SK-N-SH (cell line): ENCODE results near the gene CBX8. TPM values are rescaled to one million over a fixed set of nuclear protein-coding genes. Genes with fewer than 3 reads are reported as not detected.
A peak's percentile ranks its signal among the peaks of the same experiment; 100 is the strongest.

Experiments used
- CTCF ChIA-PET: fragments of 300-600, 350-600 bp; formaldehyde crosslinking; extraction: SDS; loops from one replicate; lab custom pipeline; 2021; lab: Yijun Ruan, JAX
- POLR2A ChIA-PET: fragments of 350-600 bp; sonication (Branson Sonifier 250); formaldehyde crosslinking; extraction: SDS; loops from one replicate; lab custom pipeline; 2020; ENCODE audit warnings: antibody characterized with exemption, inconsistent platforms; lab: Yijun Ruan, JAX
- DNase-seq: peaks from one replicate; pipeline ENCODE4 v3.0.0; 2012
- H2AFZ ChIP-seq: fragments of 200-600 bp; sonication (generic); 2 replicates; pipeline ENCODE4 v1.8.1; 2016; ENCODE audit warnings: antibody characterized with exemption, mild to moderate bottlenecking, low read depth
- H3F3A ChIP-seq: fragments of 200-600 bp; sonication (generic); replicated peaks from 2 replicates; pipeline ENCODE3; 2016; ENCODE audit warnings: antibody characterized with exemption, mild to moderate bottlenecking; ENCODE audit not compliant: insufficient read depth
- H3K27ac ChIP-seq, 2 experiments: fragments of 200-500 bp in 1 of 2; fragments of 200-600 bp in 1 of 2; sonication (Bioruptor generic) in 1 of 2; sonication (generic), shearing (Covaris generic) in 1 of 2; 2 replicates each; pipeline versions ENCODE4 v1.5.1 to v1.6.1; 2014 to 2016; ENCODE audit warnings: low read depth in 2 of 2, inconsistent platforms in 1 of 2, low read length in 1 of 2, mild to moderate bottlenecking in 1 of 2, mixed read lengths in 1 of 2
- H3K27me3 ChIP-seq: fragments of 200-600 bp; sonication (generic), shearing (Covaris generic); 2 replicates; pipeline ENCODE4 v1.6.1; 2016; ENCODE audit warnings: mixed run types; ENCODE audit not compliant: insufficient read depth
- H3K36me3 ChIP-seq, 2 experiments: fragments of 200-500 bp in 1 of 2; fragments of 200-600 bp in 1 of 2; sonication (Bioruptor generic) in 1 of 2; sonication (generic) in 1 of 2; replicated peaks in 1 of 2; 2 replicates each; pipeline versions ENCODE3 to v1.5.1; 2014 to 2016; ENCODE audit warnings: low read length in 1 of 2, mild to moderate bottlenecking in 1 of 2; ENCODE audit not compliant: insufficient read depth in 2 of 2, control insufficient read depth in 1 of 2
- H3K4me1 ChIP-seq, 2 experiments: fragments of 200-500 bp in 1 of 2; fragments of 200-600 bp in 1 of 2; sonication (Bioruptor generic) in 1 of 2; sonication (generic), shearing (Covaris generic) in 1 of 2; 2 replicates each; pipeline versions ENCODE4 v1.5.1 to v1.6.1; 2014 to 2016; ENCODE audit warnings: low read depth in 1 of 2, low read length in 1 of 2, mixed run types in 1 of 2; ENCODE audit not compliant: insufficient read depth in 2 of 2, control insufficient read depth in 1 of 2
- H3K4me2 ChIP-seq: fragments of 200-600 bp; sonication (generic), shearing (Covaris generic); 2 replicates; pipeline ENCODE4 v1.6.1; 2017; ENCODE audit warnings: mixed run types
- H3K4me3 ChIP-seq, 2 experiments: fragments of 200-500 bp in 1 of 2; fragments of 200-600 bp in 1 of 2; sonication (Bioruptor generic) in 1 of 2; sonication (generic), shearing (Covaris generic) in 1 of 2; 2 replicates each; pipeline versions ENCODE4 v1.5.1 to v1.8.1; 2014 to 2016; ENCODE audit warnings: low read depth in 2 of 2, inconsistent platforms in 1 of 2, low read length in 1 of 2, mild to moderate bottlenecking in 1 of 2, mixed read lengths in 1 of 2, moderate library complexity in 1 of 2
- H3K79me2 ChIP-seq: fragments of 200-600 bp; sonication (generic); 2 replicates; pipeline ENCODE4 v1.8.1; 2017; ENCODE audit warnings: mild to moderate bottlenecking; ENCODE audit not compliant: insufficient read depth
- H3K9ac ChIP-seq: fragments of 200-600 bp; sonication (generic); 2 replicates; pipeline ENCODE4 v1.6.1; 2017; ENCODE audit warnings: mixed run types
- H3K9me2 ChIP-seq: fragments of 200-600 bp; sonication (generic); 2 replicates; pipeline ENCODE4 v1.6.1; 2017; ENCODE audit warnings: mixed run types
- H3K9me3 ChIP-seq: fragments of 200-600 bp; sonication (generic); 2 replicates; pipeline ENCODE4 v1.6.1; 2017; ENCODE audit warnings: mixed run types, mild to moderate bottlenecking, moderate library complexity
- H4K20me1 ChIP-seq: fragments of 200-600 bp; sonication (generic); 2 replicates; pipeline ENCODE4 v1.6.1; 2017; ENCODE audit warnings: mild to moderate bottlenecking, mixed run types; ENCODE audit not compliant: insufficient read depth
- CHD2 ChIP-seq: fragments of 150-350 bp; IDR thresholded peaks from 2 replicates; pipeline ENCODE4 v1.6.1; 2018; ENCODE audit warnings: low read length; ENCODE audit not compliant: partially characterized antibody
- CTCF ChIP-seq: fragments of 200-600 bp; sonication (generic); IDR thresholded peaks from 2 replicates; pipeline ENCODE4 v1.6.1; 2017; ENCODE audit warnings: antibody characterized with exemption, mild to moderate bottlenecking, moderate library complexity
- EZH2phosphoT487 ChIP-seq: fragments of 200-600 bp; sonication (generic); IDR thresholded peaks from 2 replicates; pipeline ENCODE4 v1.6.1; 2017; ENCODE audit warnings: low read depth, mixed run types, mild to moderate bottlenecking, antibody characterized with exemption, moderate library complexity, borderline replicate concordance
- FOXJ3 ChIP-seq: sonication (generic); formaldehyde crosslinking; IDR thresholded peaks from 2 replicates; pipeline ENCODE4 v1.5.1; 2020; ENCODE audit warnings: mild to moderate bottlenecking, missing genetic modification reagents
- FOXM1 ChIP-seq: IDR thresholded peaks from 2 replicates; pipeline ENCODE4 v1.4.0; 2012; ENCODE audit warnings: low read depth, mild to moderate bottlenecking
- GABPA ChIP-seq: IDR thresholded peaks from 2 replicates; pipeline ENCODE4 v1.4.0; 2012; ENCODE audit warnings: low read depth, mild to moderate bottlenecking
- MEF2A ChIP-seq: IDR thresholded peaks from 2 replicates; pipeline ENCODE4 v1.4.0; 2012; ENCODE audit warnings: low read depth, borderline replicate concordance
- MXI1 ChIP-seq: IDR thresholded peaks from 2 replicates; pipeline ENCODE4 v1.6.1; 2012; ENCODE audit warnings: mild to moderate bottlenecking, low read depth, low read length, improper control_type of control experiment
- NFIC ChIP-seq: IDR thresholded peaks from 2 replicates; pipeline ENCODE4 v1.4.0; 2012; ENCODE audit warnings: borderline replicate concordance
- RAD21 ChIP-seq: IDR thresholded peaks from 2 replicates; pipeline ENCODE4 v1.6.1; 2012; ENCODE audit warnings: mild to moderate bottlenecking, low read length
- RCOR1 ChIP-seq: fragments of 150-350 bp; IDR thresholded peaks from 2 replicates; pipeline ENCODE4 v1.6.1; 2017; ENCODE audit warnings: antibody characterized with exemption, low read length
- RFX5 ChIP-seq: IDR thresholded peaks from 2 replicates; pipeline ENCODE4 v1.6.1; 2012; ENCODE audit warnings: mild to moderate bottlenecking, improper control_type of control experiment, low read length
- RXRA ChIP-seq: IDR thresholded peaks from 2 replicates; pipeline ENCODE4 v1.4.0; 2012; ENCODE audit warnings: low read depth, mild to moderate bottlenecking, borderline replicate concordance
- SIN3A ChIP-seq: IDR thresholded peaks from 2 replicates; pipeline ENCODE4 v1.6.1; 2012; ENCODE audit warnings: low read depth, mild to moderate bottlenecking, low read length, moderate library complexity, borderline replicate concordance
- SMC3 ChIP-seq: IDR thresholded peaks from 2 replicates; pipeline ENCODE4 v1.6.1; 2012; ENCODE audit warnings: low read depth, low read length, improper control_type of control experiment
- TAF1 ChIP-seq: IDR thresholded peaks from 2 replicates; pipeline ENCODE4 v1.6.1; 2012; ENCODE audit warnings: low read depth, mild to moderate bottlenecking, low read length, moderate library complexity, borderline replicate concordance
- TEAD4 ChIP-seq: IDR thresholded peaks from 2 replicates; pipeline ENCODE4 v1.4.0; 2012; ENCODE audit warnings: mild to moderate bottlenecking, borderline replicate concordance; ENCODE audit not compliant: insufficient read depth
- ZBTB33 ChIP-seq: IDR thresholded peaks from 2 replicates; pipeline ENCODE4 v1.4.0; 2012; ENCODE audit warnings: low read depth, borderline replicate concordance
- WGBS: methylation state at CpG from one replicate; pipeline ENCODE4 v1.1.6; 2017; ENCODE audit warnings: low lambda C conversion rate; 5-methylcytosine and 5-hydroxymethylcytosine counted together
- polyA plus RNA-seq, 3 experiments: library from polyadenylated mRNA; depleted of rRNA; stranded (reverse); fragments of >200 nt; gene quantifications; 2 replicates each; pipeline ENCODE4 v1.2.3, GENCODE V29; 2012
- TF ChIP-seq, protein P1 (sequence below): IDR thresholded peaks from 2 replicates; pipeline ENCODE4 v1.4.0; 2012; ENCODE audit warnings: low read depth
- TF ChIP-seq, protein P2 (sequence below): IDR thresholded peaks from 2 replicates; pipeline ENCODE4; 2012

Gene CBX8
- polyA plus RNA-seq, 1 of the 3 experiments (the other 2 are of a cell fraction): 2.9 TPM

DNA sequence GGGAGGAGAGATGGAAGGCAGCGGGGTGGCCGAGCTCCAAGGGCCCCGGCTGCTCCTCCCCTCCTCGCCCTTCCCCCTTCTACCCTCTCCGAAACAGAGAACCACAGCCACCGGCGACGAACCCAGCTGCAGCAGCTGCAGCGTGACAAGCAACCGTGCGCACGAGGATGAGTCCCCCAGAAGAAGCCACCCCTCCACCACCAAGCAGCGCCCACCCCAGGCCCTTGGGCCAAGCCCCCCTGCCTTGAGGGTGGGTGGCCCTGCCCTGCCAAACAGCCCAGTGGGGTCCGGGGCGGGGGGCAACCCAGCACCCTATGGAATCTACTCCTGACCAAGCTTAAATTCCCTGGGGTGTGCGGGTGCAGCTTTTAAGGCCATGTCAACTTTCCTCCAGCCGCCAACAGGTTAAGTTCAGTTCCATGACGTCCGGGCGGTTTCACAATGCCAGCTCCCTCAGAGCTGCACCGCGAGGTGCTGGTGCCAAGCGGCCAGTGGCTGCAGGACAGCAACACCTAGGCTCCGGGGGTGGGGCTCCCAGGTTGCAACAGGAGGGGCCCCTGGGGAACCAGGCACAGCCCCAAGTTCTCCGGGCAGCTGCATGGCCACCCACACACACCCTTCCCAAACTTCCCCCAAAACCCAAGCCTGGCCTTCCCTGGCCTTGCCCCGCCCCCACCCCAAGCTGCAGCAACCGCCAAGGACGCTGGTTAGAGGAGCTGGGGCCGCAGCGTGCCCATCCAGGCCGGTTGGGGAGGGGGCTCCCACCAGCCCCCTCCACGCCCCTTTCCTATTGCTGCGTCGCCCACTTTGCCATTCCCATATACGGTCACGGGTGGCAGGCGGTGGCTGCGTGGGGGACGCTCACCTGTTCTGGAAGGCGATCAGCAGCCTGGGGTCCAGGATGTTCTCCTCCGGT lies 40.4 kb upstream of the CBX8 start:
- H3K9me2 ChIP-seq: no peaks in the 10 kb centered on the region
- peaks cover 22 to 46% of the 10 kb centered on the region in 2 experiments for H3K4me1 ChIP-seq
- TF ChIP-seq EZH2phosphoT487: no peak
- TF ChIP-seq, protein P1, sequence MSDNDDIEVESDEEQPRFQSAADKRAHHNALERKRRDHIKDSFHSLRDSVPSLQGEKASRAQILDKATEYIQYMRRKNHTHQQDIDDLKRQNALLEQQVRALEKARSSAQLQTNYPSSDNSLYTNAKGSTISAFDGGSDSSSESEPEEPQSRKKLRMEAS: no peak
- TF ChIP-seq CTCF: no peak
- TF ChIP-seq, protein P2, sequence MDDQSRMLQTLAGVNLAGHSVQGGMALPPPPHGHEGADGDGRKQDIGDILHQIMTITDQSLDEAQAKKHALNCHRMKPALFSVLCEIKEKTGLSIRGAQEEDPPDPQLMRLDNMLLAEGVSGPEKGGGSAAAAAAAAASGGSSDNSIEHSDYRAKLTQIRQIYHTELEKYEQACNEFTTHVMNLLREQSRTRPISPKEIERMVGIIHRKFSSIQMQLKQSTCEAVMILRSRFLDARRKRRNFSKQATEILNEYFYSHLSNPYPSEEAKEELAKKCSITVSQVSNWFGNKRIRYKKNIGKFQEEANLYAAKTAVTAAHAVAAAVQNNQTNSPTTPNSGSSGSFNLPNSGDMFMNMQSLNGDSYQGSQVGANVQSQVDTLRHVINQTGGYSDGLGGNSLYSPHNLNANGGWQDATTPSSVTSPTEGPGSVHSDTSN: no peak
- no peak for TF ChIP-seq MXI1
- TF ChIP-seq SMC3: no peak
- TF ChIP-seq SIN3A: no peak
- TF ChIP-seq FOXM1: no peak
- no peak for TF ChIP-seq GABPA
- TF ChIP-seq FOXJ3 (CRISPR knock-in tag): no peak
- no peak for TF ChIP-seq RCOR1
- no peak for TF ChIP-seq CHD2
- no peak for TF ChIP-seq MEF2A
- no peak for TF ChIP-seq TEAD4
- no peak for TF ChIP-seq ZBTB33
- no peak for TF ChIP-seq NFIC
- TF ChIP-seq RFX5: no peak
- TF ChIP-seq RAD21: no peak
- no peak for TF ChIP-seq RXRA
- no peak for TF ChIP-seq TAF1
- H3K9me3 ChIP-seq: no peaks in the 10 kb centered on the region
- H3F3A ChIP-seq: peaks cover 26% of the 10 kb centered on the region
- WGBS: 61% methylated on average over 25 of the region's 41 CpGs
- H3K36me3 ChIP-seq: peaks cover 15 to 28% of the 10 kb centered on the region in 2 experiments
- peak; percentile 68 for DNase-seq
- peaks cover 36% of the 10 kb centered on the region for H3K79me2 ChIP-seq
- peak overlapping the region; percentile 74; the same call in 1 of the 2 replicates for H3K9ac ChIP-seq
- H3K4me3 ChIP-seq: peak overlapping the region; percentile 54 to 91
- H2AFZ ChIP-seq: no peak overlapping the region
- H3K27me3 ChIP-seq: peaks cover 26% of the 10 kb centered on the region
- peak overlapping the region; percentile 86 for H3K4me2 ChIP-seq
- H4K20me1 ChIP-seq: peaks cover 46% of the 10 kb centered on the region
- ChIA-PET CTCF (interaction anchor here (0.6 to 4.8 kb wide), 16 partner anchors 8 to 246 kb away, joined by 3 to 62 read pairs (median 5); no protein-coding TSS in a partner anchor), POLR2A (interaction anchor here (0.9 to 1.4 kb wide), 2 partner anchors 26 to 40 kb away, joined by 4 to 7 read pairs; partner anchors contain the start of gene CBX8)
- H3K27ac ChIP-seq: no peak overlapping the region; a peak in 1 of 4 replicates
